HG03469 (cell line): ENCODE data around the gene CMTM8.

Source experiments
- ATAC-seq: cut with Tn5 transposase; IDR thresholded peaks from one replicate; pipeline ENCODE4 v1.9.1; 2021; ENCODE audit warnings: mild to moderate bottlenecking, moderate library complexity, moderate number of reproducible peaks; ENCODE audit not compliant: unreplicated experiment

CMTM8 gene

DNA sequence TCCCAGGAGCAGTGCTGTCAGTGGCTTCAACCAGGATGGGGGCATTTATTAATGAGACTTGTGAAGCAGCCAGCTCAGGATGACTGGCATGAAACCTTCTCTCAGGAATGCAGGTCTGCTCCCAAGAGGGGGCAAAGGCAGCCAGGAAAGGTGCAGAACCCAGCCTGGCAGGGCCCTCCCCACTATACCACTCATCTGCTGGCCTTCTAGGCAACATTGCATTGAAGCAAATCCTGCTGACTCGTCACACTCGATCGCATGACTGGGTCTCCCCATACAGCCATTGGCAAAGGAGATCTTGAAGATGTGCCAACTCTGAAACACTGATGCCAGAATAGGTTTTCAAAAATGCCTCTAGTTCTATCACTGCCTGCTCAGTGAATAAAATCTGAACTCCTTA is 87.4 kb downstream of the CMTM8 start:
- ATAC-seq: no peak

DNA sequence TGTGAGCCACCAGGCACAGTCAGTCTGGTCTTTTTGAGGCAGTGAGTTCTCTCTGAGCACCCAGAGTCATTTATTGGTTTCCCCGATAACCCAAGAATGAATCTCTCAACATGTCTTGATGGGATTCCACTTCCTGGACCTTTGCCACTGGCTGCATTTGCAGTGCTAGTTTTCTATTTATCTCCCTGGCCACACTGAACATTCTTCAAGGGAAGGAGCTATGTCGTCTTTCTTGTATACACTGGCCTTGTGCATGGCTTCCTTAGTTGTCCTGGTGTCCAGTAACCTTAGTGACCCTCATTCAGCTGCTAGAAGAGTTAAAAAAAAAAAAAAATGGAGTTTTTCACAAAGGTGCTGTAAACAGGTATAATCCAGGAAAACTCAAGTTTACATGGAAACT is 88.3 kb downstream of the CMTM8 start:
- no peak for ATAC-seq

DNA sequence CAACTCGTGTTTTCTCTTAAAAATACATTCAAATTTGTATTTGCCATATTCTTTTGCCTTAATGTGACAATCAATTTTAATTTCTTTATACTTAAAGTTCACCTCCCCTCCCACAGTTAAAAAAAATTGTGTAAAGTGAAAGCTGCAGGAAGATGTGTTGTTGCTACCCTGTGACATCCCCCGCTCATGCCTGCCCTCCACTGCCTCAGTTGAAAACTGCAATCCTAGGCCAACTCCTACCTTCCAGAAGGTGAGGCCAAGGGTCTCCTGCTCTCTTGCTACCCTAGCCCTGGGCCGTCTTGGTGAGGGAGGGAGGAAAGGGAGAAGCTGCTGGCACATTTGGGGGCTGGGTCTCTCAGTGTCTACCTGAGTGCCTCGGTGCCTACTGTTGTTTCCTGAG is 96.2 kb downstream of the CMTM8 start:
- ATAC-seq: no peak

DNA sequence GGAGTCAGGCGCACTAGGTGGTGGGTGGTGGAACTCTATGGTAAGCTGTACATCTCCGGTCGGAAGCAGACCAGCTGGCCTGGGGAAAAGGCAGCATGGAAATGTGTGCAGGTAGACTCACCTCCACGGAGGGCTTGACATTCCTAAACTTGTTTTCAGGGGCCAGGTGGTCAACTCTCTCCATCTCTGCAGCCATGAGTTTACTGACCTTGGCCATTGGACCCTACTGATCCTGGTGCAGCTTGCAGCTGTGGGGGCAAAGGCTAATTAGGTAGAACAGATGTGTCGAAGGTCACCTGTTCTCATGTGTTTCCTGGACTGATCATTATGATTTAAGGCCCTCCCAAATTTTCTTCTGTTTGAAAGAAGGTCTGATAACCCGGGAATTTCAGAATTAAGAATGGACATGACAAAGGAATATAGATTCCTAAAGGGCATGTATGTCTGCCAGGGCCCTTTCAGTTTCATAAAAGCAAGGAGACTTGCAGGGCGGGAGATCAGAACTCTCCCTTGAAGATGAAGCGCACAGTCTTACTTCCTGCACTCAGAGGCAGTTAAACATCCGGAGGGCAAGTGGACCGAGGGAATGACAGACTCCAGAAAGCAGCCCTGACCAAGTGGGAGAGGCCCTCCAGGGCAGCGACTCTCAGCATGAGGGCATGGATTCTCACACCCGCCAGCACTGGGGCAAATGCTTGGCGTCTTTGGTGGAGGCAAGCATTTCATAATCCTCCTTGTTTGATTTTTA is 97.1 kb downstream of the CMTM8 start:
- ATAC-seq: no peak

DNA sequence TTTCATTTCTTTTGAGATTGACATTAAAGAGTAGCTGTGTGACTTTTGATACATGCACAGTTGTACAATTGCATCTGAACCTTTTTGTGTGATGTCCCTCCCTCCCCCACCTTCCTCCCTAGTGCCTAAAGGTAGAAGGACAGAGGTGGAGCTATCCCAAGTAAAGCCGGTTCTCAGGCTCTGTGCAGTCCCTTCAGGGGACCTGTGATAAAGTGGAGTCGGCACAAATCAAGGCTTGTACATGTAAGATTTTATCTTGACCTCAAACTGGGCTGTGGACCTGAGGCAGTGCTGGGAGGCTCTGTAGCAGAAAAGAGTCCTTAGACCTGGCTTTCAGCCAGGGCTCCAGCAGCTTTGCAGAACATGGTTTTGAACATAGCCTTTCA is 97.6 kb downstream of the CMTM8 start:
- no peak for ATAC-seq

DNA sequence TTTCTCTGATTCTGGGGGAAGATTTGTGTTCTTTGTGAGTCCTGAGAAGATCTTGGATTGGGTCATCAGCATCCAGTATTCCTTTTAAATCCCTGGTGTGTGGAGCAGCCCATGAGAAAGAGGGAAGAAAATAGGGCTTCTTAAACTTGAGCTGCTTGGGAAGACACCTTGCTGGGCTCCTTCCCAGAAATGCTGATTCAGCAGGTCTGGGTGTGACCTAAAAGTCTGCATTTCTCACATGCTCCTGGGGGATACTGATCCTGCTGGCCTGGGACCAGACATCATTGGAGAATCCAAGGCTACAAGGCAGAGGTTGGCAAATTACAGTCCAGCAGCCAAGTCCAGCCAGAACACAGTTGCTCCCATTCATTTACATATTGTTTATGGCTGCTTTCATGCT is 99.0 kb downstream of the CMTM8 start:
- ATAC-seq: no peak

DNA sequence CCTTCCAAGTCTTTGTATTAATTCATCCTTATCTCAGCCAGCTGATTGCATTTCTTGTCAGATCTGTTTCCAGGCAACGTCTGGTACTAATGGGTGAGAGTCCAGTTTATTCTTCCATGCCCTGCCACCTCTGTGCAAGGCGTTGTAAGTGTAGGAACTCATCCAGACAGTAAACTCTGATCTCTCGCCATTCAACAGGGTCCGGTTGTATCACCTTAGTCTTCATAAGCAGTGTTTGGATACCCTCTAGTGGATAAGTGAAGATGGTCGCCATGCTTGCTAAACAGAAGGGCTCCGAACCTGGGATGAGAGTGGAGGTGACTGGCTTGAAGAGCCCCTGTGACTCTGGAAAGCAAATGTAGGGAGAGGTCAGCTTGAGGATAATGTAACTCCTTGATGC is 101.6 kb downstream of the CMTM8 start:
- ATAC-seq: no peak

DNA sequence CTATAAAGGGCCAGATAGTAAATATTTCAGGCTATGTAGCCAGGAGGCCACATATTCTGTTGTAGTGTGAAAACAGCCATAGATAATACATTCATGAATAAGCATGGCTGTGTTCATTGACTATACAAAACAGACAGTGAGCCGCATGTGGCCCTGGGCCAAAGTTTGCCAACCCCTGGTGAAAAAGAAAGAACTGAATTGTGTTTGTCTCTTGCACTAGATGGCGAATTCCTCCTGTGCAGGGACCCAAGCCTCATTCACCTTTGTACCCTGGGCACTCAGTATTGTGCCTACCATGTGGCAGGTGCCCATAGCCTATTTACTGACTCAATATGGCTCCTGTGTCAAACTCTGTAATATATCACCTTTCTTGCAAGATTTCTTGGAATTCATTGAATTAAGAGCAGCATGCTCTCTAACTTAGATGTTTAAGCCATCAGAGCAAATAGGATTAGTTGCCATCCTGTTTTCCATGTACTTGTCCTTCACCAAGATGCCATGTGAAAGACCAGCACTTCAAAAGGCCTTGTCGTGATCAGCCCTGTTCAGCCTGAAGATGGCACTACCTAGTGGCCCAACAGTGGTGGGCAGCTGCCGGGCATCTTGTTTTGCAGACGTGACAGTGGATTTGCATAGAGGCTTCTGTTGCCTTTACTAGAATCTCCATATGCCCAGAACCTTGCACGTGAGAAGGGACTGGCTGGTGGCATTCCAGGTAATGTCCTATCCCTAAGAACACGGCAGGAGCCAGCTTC is 102.3 kb downstream of the CMTM8 start:
- ATAC-seq: no peak

DNA sequence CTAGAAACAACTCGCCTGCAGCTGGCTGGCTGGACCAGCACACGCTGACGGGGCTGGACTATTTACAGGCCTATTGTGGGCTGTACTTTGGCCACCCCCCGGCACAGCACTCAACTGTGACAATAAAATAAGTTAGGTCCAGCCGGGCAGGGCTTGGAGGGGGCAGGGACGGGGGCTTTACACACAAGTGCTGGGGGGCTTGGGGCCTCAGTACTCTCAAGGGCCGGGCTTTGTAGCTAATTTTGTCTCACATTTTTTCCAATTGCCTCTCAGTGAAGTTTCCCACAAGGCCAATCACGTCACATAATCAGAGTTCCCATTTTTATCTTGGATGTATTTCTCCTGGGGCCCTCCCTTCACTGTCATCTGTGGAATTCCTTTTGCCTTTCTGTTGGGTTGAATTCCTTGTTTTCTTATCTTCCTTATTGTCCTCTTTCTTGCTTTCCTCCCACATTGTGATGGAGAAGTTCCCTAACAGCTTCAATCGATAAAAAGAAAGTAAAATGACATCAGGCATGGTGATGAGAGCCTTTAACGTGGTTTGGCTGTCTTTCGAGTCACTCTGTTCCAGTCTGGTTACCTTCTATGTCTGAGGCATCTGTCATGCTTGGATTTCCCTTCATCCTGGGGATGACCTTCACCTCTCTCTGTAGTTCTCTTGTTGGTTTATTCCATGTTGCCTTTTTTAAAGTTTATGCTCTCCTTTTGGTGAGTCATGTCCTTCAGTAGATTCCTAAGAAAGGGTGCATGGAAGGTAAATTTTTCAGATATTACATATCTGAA is 109.1 kb downstream of the CMTM8 start:
- no peak for ATAC-seq

DNA sequence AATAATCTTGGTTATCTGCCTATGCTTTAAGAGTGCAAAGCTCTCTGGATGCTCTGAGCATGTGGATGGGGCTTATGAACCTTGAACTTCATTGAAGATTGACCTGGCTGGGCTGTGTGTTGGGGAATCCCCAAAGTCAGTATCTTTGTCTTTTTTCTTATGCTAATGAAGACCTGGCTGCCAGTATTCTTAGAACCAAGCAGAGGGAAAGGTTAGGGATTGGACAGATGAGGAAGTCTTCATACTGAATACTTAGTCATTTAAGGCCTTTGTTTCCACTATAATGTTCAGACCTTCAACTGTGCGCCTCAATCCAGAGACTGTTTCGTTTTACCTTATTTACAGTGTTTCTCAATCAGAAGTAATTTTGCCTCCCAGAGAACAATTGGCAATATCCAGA is 110.7 kb downstream of the CMTM8 start:
- no peak for ATAC-seq

DNA sequence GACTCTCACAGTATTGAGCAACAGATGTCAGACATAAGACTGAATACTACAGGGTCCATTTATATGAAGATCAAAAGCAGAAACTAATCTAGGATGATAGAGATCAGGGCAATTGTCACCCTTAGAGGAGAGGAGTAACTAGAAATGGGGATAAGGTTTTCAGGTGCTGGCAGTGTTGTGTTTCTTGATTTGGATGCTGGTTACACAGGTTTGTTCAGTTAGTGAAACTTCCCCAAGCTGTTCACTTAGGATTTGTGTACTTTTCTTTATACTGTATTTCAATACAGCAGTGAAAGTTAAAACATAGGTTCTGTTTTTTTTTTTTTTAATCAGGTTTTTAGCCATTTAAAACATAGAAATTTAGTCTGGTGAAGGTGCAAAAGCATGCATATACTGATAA is 114.1 kb downstream of the CMTM8 start:
- no peak for ATAC-seq

DNA sequence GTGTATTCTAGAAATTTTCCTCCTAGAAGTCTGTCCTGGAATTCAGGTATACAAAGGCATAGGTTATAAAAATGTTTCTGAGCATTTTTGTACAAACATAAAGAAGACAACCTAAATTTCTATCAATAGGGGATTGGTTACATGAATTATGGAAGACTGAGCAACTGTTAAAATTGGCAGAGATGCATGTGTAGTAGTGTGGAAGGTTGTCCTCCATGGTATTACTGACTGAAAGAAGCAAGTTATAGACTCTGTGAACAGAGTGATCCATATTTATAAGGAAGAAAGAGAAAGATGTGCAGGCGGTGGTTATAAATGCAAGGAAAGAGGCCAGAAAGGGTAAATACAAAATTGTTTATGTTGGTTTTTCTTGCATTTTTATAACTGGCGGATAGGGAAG is 114.9 kb downstream of the CMTM8 start:
- ATAC-seq: no peak

DNA sequence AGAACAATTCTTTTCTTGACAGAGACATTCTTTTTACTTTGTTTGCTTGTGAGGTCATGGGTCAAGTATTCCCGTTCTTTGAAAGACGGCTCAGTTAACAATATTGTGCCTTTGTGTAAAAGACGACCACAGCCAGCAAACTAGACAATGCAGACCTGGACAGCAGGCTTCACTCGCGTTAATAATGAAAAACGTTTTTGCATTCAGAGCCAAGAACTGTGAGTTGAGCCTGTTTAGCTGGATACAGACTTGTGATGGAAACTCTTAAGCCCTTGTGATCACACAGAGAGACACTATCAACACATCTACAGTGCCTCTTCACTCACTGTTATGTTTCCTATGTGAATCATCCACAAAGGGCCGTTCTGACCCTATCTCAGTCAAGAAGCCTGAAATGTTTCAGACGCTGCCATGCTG is 115.9 kb downstream of the CMTM8 start:
- ATAC-seq: no peak

DNA sequence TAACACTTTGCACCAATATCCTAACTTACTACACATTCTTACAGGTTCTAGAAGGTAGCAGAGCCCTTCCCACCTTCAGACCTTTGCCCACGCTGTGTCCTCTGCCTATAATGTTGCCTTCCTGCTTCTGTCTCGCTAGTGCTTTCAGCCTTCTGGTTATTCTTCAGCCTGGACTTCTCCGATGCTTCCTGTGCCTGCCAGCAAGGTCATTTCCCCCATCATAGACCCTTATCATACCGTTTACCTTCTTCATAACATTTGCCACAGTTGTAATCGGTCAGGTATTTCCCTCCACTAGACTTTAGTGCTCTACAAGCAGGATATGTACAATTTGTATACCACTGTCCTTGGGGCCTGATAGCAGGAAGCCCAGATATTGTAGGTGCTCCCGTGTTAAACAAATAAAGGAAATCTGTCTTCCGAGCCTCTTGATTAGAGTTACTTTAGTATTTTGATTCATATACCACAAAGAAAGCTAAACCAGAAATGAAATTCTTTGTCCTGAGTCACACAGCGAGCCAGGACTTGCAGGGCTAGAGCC is 117.3 kb downstream of the CMTM8 start:
- no peak for ATAC-seq

DNA sequence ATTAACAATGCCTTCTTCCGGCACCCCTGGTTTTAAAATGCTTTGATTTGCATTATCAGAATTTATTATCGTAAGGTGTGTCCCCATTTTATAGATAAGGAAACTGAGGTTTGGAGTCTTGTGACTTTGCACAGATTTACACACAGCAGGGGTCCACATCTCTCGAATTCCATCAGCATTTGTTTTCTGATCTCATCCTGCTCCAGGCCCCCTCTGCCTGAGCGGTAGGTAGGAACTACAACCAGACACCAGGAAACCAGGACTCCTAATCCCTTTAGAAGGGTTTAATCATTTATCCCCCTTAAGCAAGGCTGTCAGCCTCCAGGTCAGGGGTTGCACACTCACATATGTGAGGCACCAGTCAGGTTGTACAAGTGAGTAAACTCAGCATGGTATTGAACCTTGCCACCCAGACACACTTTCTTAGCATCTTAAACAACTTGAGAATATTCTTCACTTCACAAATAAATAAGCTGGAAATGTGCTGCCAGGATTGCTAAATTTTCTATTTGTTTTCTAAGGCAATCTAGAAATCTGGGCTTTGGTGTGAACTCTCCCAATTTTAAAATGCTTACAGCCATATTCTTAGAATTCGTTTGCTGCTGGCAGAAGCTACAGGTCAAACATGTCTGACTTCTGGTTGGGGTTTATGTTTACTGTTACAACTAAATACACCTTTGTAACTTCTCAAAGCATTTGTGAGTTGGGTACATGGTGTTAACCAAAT is 121.4 kb downstream of the CMTM8 start:
- no peak for ATAC-seq

DNA sequence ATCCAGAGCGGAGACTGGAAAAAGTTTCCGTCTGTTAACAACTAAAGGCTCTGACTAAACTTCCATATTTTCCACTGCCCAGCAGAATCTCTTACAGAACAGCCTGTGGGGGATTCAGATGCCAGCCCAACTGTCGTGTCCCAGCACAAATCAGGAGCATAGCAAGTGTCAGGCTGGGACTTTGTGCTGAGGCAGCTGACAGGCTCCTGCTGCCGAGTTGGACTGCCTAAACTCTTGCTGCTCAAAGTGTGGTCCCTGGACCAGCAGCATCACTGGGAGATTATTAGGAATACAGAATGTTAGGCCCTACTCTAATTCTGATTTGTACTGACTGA is 122.0 kb downstream of the CMTM8 start:
- no peak for ATAC-seq

DNA sequence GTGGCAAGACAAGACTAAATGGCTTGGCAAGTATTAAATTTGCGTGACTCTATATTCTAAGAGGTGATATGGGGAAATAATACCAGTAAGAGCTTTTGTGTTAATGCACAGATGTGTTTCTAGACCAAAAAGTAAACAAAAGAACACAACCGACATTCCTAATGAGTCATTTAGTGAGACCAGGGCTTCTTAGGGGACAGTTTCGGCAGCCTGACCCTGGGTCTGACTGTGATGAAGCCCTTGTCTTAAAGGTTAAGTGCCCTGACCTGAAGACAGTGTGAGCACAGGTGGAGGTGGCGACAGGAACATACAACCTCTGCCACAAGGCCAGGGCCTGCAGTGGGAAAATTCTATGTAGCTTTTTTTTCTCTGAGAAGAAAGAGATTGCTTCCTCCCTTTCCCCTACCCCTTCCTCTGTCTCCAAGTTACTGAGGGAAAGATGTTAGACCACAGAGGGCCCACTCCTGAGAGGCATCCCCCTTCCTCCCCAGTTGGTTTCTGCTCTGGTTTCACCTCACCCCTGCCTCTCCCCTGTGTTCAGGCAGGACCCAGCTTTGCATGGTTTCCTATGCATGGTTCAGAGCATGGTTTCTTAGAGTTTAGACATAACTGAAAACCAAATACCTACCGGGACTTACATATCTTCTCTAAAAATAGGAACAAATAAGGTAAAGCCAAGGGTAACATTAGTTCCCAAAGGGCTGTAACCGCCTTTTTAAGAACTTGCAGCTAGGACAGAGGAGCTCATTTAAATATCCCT is 128.3 kb downstream of the CMTM8 start:
- ATAC-seq: no peak

DNA sequence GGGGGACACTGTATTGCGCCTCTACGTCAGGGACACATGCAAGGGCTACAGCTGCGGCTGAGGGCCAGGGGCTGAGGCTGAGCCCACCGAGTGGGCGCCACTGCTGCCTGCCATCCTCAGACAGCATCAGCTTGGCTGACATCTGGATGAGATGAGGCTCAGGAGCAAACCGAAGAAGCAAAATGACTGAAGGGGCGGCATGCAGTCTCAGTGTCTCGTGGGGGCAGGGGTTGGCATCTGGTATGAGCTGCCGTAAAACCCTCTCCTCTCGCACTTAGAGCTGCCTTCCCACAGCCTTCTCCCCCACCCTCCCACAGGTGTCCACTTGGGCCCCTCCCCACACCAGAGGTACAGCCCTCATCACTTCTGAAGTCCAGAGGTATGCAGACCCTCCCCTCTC is 129.0 kb downstream of the CMTM8 start:
- ATAC-seq: no peak

DNA sequence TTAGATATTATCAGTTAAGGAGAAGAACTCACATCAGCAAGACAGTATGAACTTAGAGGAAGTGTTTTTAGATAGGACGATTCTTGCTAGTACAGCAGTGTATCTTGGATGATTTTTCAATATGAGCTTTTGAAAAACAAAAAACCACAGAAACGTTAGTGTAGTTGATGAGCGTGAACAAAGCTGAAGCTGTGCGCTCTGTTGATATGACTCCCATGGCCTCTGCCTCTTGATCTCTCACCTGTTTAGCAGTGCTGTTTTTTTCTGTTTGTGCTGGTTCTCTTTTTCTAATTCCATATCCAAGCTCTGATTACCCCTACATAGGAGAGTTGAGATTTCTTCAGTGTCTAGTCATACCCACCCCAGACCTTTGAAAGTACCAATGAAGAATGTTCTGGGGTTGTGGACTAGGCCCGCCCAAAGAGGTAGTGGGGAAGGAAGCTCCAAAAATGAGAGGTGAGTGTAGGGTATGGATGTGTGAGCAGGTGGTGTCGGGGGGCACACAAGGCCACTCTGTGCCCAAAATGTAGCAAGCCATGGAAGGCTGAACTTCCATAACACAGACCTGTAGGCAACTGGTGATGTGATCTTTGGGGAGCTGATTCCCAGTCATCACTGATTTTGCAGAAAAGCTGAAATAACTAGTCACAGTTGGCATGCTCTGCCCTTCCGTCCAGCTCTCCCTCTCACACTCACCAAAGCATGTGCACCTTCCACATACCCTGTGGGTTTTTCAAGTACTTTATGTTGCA is 133.2 kb downstream of the CMTM8 start:
- no peak for ATAC-seq

DNA sequence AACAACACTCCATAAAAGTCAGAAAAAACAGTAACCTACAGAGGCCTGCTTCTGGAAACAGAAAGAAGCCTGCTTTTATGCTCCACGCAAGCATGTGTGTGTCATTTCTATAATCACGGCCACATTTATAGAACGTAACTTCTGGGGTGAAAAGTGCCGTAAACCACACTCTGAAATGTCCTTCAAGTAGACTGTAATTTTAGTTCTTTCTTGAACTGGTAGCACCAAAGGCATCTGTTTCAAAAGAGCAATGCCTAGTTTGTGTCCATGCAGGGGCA is 133.7 kb downstream of the CMTM8 start:
- no peak for ATAC-seq
